Endothelial cell (in vitro differentiated cells): ENCODE data around the gene KCNH2. TPM values are rescaled to one million over a fixed set of nuclear protein-coding genes. Genes with fewer than 3 reads are reported as not detected.

Experiments used
- DNase-seq: peaks from one replicate; pipeline ENCODE4 v3.0.0; 2021; ENCODE audit warnings: low spot score
- H3K27ac Mint-ChIP-seq: one replicate; pipeline ENCODE4 v1.8.0; 2021; ENCODE audit warnings: mixed read lengths, inconsistent platforms; ENCODE audit not compliant: unreplicated experiment
- H3K27me3 Mint-ChIP-seq: one replicate; pipeline ENCODE4 v1.8.0; 2021; ENCODE audit warnings: mild to moderate bottlenecking, moderate library complexity, mixed read lengths, inconsistent platforms; ENCODE audit not compliant: unreplicated experiment
- H3K36me3 Mint-ChIP-seq: one replicate; pipeline ENCODE4 v1.8.0; 2021; ENCODE audit warnings: mild to moderate bottlenecking, low read depth, mixed read lengths, inconsistent platforms; ENCODE audit not compliant: unreplicated experiment
- H3K4me1 Mint-ChIP-seq: one replicate; pipeline ENCODE4 v1.8.0; 2021; ENCODE audit warnings: mild to moderate bottlenecking, mixed read lengths, inconsistent platforms; ENCODE audit not compliant: unreplicated experiment
- H3K4me3 Mint-ChIP-seq: one replicate; pipeline ENCODE4 v1.8.0; 2021; ENCODE audit warnings: mild to moderate bottlenecking, mixed read lengths, inconsistent platforms; ENCODE audit not compliant: unreplicated experiment
- H3K9me3 Mint-ChIP-seq: one replicate; pipeline ENCODE4 v1.8.0; 2021; ENCODE audit warnings: mixed read lengths, inconsistent platforms; ENCODE audit not compliant: unreplicated experiment
- CTCF ChIP-seq: fragments of 200-600 bp; sonication (generic); IDR thresholded peaks from one replicate; pipeline ENCODE4 v1.5.0; 2021; ENCODE audit warnings: antibody characterized with exemption; ENCODE audit not compliant: unreplicated experiment
- total RNA-seq: library from RNA; stranded (reverse); fragmentation: NEBNext Ultra II Directional; extraction: Animal tissue kit (Norgen Biotek cat#: 25700); gene quantifications from one replicate; pipeline ENCODE4 v1.2.1, GENCODE V29; 2021; ENCODE audit not compliant: unreplicated experiment

KCNH2 gene
- total RNA-seq, 1 donor from 2014 or later = 3.4 TPM

DNA sequence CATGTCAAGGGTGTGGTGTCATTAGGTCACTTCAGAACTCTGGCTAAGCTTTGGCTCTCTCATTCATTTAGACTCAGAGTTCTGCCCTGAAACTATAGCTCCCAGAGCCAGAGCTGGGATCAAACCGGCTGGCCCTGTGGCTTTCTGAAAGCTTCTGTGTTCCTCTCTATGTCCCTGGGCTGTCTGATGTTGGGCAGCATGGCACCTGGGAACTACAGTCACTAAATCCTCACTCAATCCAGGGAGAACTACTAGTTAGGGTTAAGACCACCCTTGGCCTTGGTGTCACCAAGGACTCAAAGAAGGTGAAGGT is 32.9 kb upstream of the KCNH2 start:
- peaks cover 29% of the 10 kb centered on the region for H3K27me3 Mint-ChIP-seq

GRCh38 chr7:151010307-151011096 is 32.4 kb upstream of the KCNH2 start:
- Mint-ChIP-seq H3K27ac (peak overlapping the region; percentile 61), H3K4me1 (peaks cover 54% of the 10 kb centered on the region), H3K27me3 (peaks cover 31% of the 10 kb centered on the region), H3K9me3 (peaks cover 6% of the 10 kb centered on the region), H3K4me3 (no peak overlapping the region), H3K36me3 (peaks cover 43% of the 10 kb centered on the region)
- DNase-seq = no peak
- TF ChIP-seq CTCF = no peak

More for the DNA sequence above, 32.9 kb upstream of the KCNH2 start:
- H3K36me3 Mint-ChIP-seq = peaks cover 39% of the 10 kb centered on the region
- no peak for DNase-seq
- H3K27ac Mint-ChIP-seq = peak overlapping the region; percentile 61
- peaks cover 54% of the 10 kb centered on the region for H3K4me1 Mint-ChIP-seq
- H3K9me3 Mint-ChIP-seq = peaks cover 6% of the 10 kb centered on the region
- peak overlapping the region; percentile 71 for H3K4me3 Mint-ChIP-seq
- no peak for TF ChIP-seq CTCF

DNA sequence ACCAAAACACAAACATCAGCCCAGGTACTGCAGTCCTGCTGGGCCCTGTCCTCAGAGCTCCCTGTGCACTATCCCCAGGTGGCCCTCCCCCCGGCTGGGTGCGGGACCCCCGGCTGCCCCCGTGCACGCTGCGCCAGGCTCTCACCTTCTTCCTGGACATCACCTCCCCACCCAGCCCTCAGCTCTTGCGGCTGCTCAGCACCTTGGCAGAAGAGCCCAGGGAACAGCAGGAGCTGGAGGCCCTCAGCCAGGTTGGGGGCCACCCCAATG is 31.9 kb upstream of the KCNH2 start:
- no peak overlapping the region for H3K4me3 Mint-ChIP-seq
- no peak for DNase-seq

DNA sequence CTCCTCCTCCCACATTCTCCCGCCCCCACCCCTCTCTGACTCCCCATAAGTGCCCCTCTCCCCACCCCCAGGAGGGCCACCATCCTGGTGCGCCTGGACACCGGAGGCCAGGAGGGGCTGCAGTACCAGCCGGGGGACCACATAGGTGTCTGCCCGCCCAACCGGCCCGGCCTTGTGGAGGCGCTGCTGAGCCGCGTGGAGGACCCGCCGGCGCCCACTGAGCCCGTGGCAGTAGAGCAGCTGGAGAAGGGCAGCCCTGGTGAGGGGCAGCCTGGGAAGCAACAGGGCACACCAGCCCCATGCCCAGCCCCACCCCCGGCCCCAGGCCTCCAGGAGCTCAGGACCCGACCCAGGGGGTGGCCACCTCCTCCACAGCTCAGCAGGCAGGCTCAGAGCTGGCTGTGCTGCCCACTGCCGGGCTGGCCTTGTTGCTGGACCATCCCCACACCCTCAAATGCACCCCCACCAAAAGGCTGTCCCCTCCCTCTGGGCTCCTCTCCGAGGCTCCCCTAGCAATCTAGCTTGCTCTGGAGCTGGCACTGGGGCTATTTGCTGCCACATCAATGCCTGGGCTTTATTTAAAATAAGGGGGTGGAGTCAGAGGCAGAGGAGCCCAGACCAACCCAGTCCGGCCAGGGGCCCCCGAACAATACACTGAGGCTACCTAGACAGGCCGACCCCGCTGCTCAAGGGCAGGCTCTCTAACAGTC is 31.4 kb upstream of the KCNH2 start:
- H3K4me3 Mint-ChIP-seq = no peak overlapping the region
- no peak overlapping the region for H3K27ac Mint-ChIP-seq
- peaks cover 30% of the 10 kb centered on the region for H3K27me3 Mint-ChIP-seq
- H3K36me3 Mint-ChIP-seq = peaks cover 45% of the 10 kb centered on the region
- no peak for DNase-seq
- peaks cover 50% of the 10 kb centered on the region for H3K4me1 Mint-ChIP-seq
- no peak for TF ChIP-seq CTCF
- peaks cover 6% of the 10 kb centered on the region for H3K9me3 Mint-ChIP-seq

More for the DNA sequence above, 31.9 kb upstream of the KCNH2 start:
- Mint-ChIP-seq H3K27ac (no peak overlapping the region), H3K9me3 (peaks cover 6% of the 10 kb centered on the region), H3K4me1 (peaks cover 50% of the 10 kb centered on the region), H3K27me3 (peaks cover 31% of the 10 kb centered on the region), H3K36me3 (peaks cover 43% of the 10 kb centered on the region)
- no peak for TF ChIP-seq CTCF
